ENCODE results near the gene ZFP1. TPM values are rescaled to one million over a fixed set of nuclear protein-coding genes. Genes with fewer than 3 reads are reported as not detected.
A peak's percentile ranks its signal among the peaks of the same experiment; 100 is the strongest.

The ZFP1 gene
- total and polyA plus RNA-seq, 9 of the 15 experiments (the other 6 are each of a cell fraction or from before 2014, with no cell fraction given) = 2.6 to 14.7 (median 11.6) TPM

- TF ChIP-seq TGIF2 (CRISPR knock-in tag; IDR thresholded peaks at IDR 0.05) = no peak
- TF ChIP-seq HNRNPL (IDR thresholded peaks at IDR 0.05; ENCODE audit: low read depth, low read length) = peak; percentile 85
- 0 out of 2 replicates have a peak, but pooled peaks have one; percentile 2 for TF ChIP-seq SMC3 (conservative IDR thresholded peaks at IDR 0.05; ENCODE audit: insufficient read depth, low read depth, low read length)
- TF ChIP-seq ZNF609 (CRISPR knock-in tag; IDR thresholded peaks at IDR 0.05; ENCODE audit: borderline replicate concordance) = 0 out of 2 replicates have a peak, but pooled peaks have one; percentile 26
- TF ChIP-seq TEAD1 (CRISPR knock-in tag; IDR thresholded peaks at IDR 0.05) = no peak
- peak; percentile 72; the same call in 1 of the 2 replicates for TF ChIP-seq ZBTB9 (CRISPR knock-in tag; IDR thresholded peaks at IDR 0.05)
- peak; percentile 83 for TF ChIP-seq POLR2A (conservative IDR thresholded peaks at IDR 0.05)
- peak; percentile 64; the same call in 1 of the 2 replicates for TF ChIP-seq SMAD4 (CRISPR knock-in tag; conservative IDR thresholded peaks at IDR 0.05)
- no peak for TF ChIP-seq NR4A1 (CRISPR knock-in tag; IDR thresholded peaks at IDR 0.05)
- TF ChIP-seq NR4A1 (tag; IDR thresholded peaks at IDR 0.05) = peak; percentile 72; the same call in 1 of the 2 replicates
- TF ChIP-seq HNRNPLL (IDR thresholded peaks at IDR 0.05; ENCODE audit: low read depth, low read length, poor library complexity, severe bottlenecking) = peak; percentile 19
- TF ChIP-seq ZFX (CRISPR knock-in tag; IDR thresholded peaks at IDR 0.05) = peak; percentile 83
- 0 out of 2 replicates have a peak, but pooled peaks have one; percentile 40 for TF ChIP-seq ZBTB2 (IDR thresholded peaks at IDR 0.05)
- TF ChIP-seq THAP12 (CRISPR knock-in tag; IDR thresholded peaks at IDR 0.05) = peak; percentile 36; the same call in 1 of the 2 replicates
- peak; percentile 66 for TF ChIP-seq MEIS2 (IDR thresholded peaks at IDR 0.05; ENCODE audit: partially characterized antibody)
- TF ChIP-seq EHMT2 (IDR thresholded peaks at IDR 0.05) = no peak
Measured at GRCh38 chr16:75148311-75149195, at the start of gene ZFP1 (continued).

Measured in K562 (cell line).